Stomach (tissue), 9 donors: Measurements from ENCODE around the gene TUBB2B. TPM values are rescaled to one million over a fixed set of nuclear protein-coding genes. Genes with fewer than 3 reads are reported as not detected.
A peak's percentile ranks its signal among the peaks of the same experiment; 100 is the strongest.

Experiments used
- DNase-seq, 2 donors: peaks; one replicate each; pipeline versions ENCODE4 v3.0.0 to v3.0.0-alpha.2; 2013 to 2019
- H3K27ac ChIP-seq, 5 donors: fragments of 200-600 bp in 4 of 5; sonication (generic) in 4 of 5; one replicate each; pipeline ENCODE4 v1.5.1; 2013 to 2019; ENCODE audit warnings: mild to moderate bottlenecking in 1 of 5, moderate library complexity in 1 of 5
- H3K27me3 ChIP-seq, 3 donors: fragments of 200-600 bp; sonication (generic); one replicate each; pipeline ENCODE4 v1.5.1; 2017 to 2019; ENCODE audit warnings: mixed run types in 1 of 3
- H3K36me3 ChIP-seq, 4 donors: fragments of 200-600 bp; sonication (generic); 1 replicate in 3 of 4; 2 replicates in 1 of 4; pipeline ENCODE4 v1.5.1; 2016 to 2019
- H3K4me1 ChIP-seq, 4 donors: fragments of 200-600 bp; sonication (generic); one replicate each; pipeline ENCODE4 v1.5.1; 2016 to 2019
- H3K4me3 ChIP-seq, 4 donors: fragments of 200-600 bp; sonication (generic) in 3 of 4; one replicate each; pipeline ENCODE4 v1.5.1; 2016 to 2019; ENCODE audit warnings: mild to moderate bottlenecking in 1 of 4
- H3K9me3 ChIP-seq, 4 donors: fragments of 200-600 bp; sonication (generic); one replicate each; pipeline ENCODE4 v1.5.1; 2016 to 2019
- CTCF ChIP-seq, 7 experiments: fragments of 450-650 bp in 4 of 7; fragments of 200-600 bp in 3 of 7; sonication (generic) in 3 of 7; IDR thresholded peaks; one replicate each; pipeline ENCODE4 v1.5.1; 2016 to 2019; ENCODE audit warnings: antibody characterized with exemption in 7 of 7, control low read depth in 2 of 7, mild to moderate bottlenecking in 1 of 7
- EP300 ChIP-seq: sonication (generic); formaldehyde crosslinking; IDR thresholded peaks from one replicate; pipeline ENCODE4 v1.6.1; 2017; ENCODE audit warnings: antibody characterized with exemption
- POLR2A ChIP-seq, 4 donors: fragments of 450-650 bp; IDR thresholded peaks; one replicate each; pipeline ENCODE4 v1.6.1; 2016; ENCODE audit warnings: antibody characterized with exemption in 4 of 4, control low read depth in 2 of 4, mild to moderate bottlenecking in 1 of 4, moderate library complexity in 1 of 4
- POLR2AphosphoS5 ChIP-seq, 3 donors: sonication (generic); formaldehyde crosslinking; IDR thresholded peaks; one replicate each; pipeline ENCODE4 v1.6.1; 2016; ENCODE audit warnings: antibody characterized with exemption in 3 of 3
- WGBS, 5 donors: extraction: QIAGEN DNeasy Blood & Tissue Kit in 3 of 5; methylation state at CpG; one replicate each; pipeline versions ENCODE4 v1.1.5 to v1.1.7; 2013 to 2018; 5-methylcytosine and 5-hydroxymethylcytosine counted together
- intact Hi-C: fragments of 100-400 bp; cut with DNase I; formaldehyde crosslinking; loops from one replicate; pipeline ENCODE4 v1.15.1; 2023; ENCODE audit warnings: low total_unique reads
- polyA plus RNA-seq, 3 donors: library from polyadenylated mRNA; stranded (reverse); fragments of 200-250 nt; gene quantifications; one replicate each; pipeline ENCODE4 v1.2.3, GENCODE V29; 2013
- total RNA-seq, 5 donors: library from RNA; depleted of rRNA; stranded (reverse); fragments of >200 nt; gene quantifications; one replicate each; pipeline versions ENCODE4 v1.1.0 to v1.2.3, GENCODE V29; 2014 to 2016
- donor health status: healthy with polysubstance abuse.
- donor health status: Bipolar disorder and iron deficiency.
- donor health status: healthy.

The TUBB2B gene
- total and polyA plus RNA-seq, 8 donors, result 1.4 to 31.4 (median 4.4) TPM; not detected in 2

- Histone ChIP-seq H3K9me3 (no peaks in the 10 kb centered on the region), H3K4me3 (no peak overlapping the region), H3K4me1 (peaks cover 0 to 11% (median 4%) of the 10 kb centered on the region in 4 donors), H3K36me3 (no peaks in the 10 kb centered on the region), H3K27ac (no peak overlapping the region), H3K27me3 (peaks cover 0 to 9% (median 0%) of the 10 kb centered on the region in 3 donors)
- WGBS, 5 donors, result 44 to 56% (median 51%) methylated on average over 17 of the region's 17 CpGs
- DNase-seq, result peak; percentile 36 to 70
- no peak for TF ChIP-seq EP300
- no peak for TF ChIP-seq CTCF (IDR thresholded peaks at IDR 0.05)
- no peak for TF ChIP-seq POLR2A (IDR thresholded peaks at IDR 0.05)
- TF ChIP-seq POLR2AphosphoS5 (IDR thresholded peaks at IDR 0.05), result no peak
- intact Hi-C loops, result no loop called here
These were observed 18.1 kb downstream of the TUBB2B start for GRCh38 chr6:3209114-3210023.

GRCh38 chr6:3208775-3209113 is 18.7 kb downstream of the TUBB2B start:
- peaks cover 0 to 11% (median 4%) of the 10 kb centered on the region in 4 donors for H3K4me1 ChIP-seq
- H3K36me3 ChIP-seq, result no peaks in the 10 kb centered on the region
- peaks cover 0 to 9% (median 0%) of the 10 kb centered on the region in 3 donors for H3K27me3 ChIP-seq
- 70 to 93% (median 89%) methylated on average over 1 of the region's 1 CpG for WGBS, 5 donors
- intact Hi-C loops, result no loop called here
- no peak overlapping the region for H3K4me3 ChIP-seq
- TF ChIP-seq EP300 (no peak), CTCF (IDR thresholded peaks at IDR 0.05) (no peak), POLR2AphosphoS5 (IDR thresholded peaks at IDR 0.05) (no peak), POLR2A (IDR thresholded peaks at IDR 0.05) (no peak)
- no peak overlapping the region for H3K27ac ChIP-seq
- no peak for DNase-seq
- no peaks in the 10 kb centered on the region for H3K9me3 ChIP-seq

GRCh38 chr6:3208098-3208774 is 19.2 kb downstream of the TUBB2B start:
- H3K9me3 ChIP-seq, result no peaks in the 10 kb centered on the region
- peak in 1 of 2 donors; percentile 23 for DNase-seq
- H3K27ac ChIP-seq, result no peak overlapping the region
- WGBS, 5 donors, result 60 to 82% (median 78%) methylated on average over 14 of the region's 14 CpGs
- intact Hi-C loops, result no loop called here
- H3K4me1 ChIP-seq, result peaks cover 0 to 11% (median 4%) of the 10 kb centered on the region in 4 donors
- H3K36me3 ChIP-seq, result no peaks in the 10 kb centered on the region
- H3K27me3 ChIP-seq, result peaks cover 0 to 9% (median 0%) of the 10 kb centered on the region in 3 donors
- TF ChIP-seq CTCF (IDR thresholded peaks at IDR 0.05) (no peak), POLR2AphosphoS5 (IDR thresholded peaks at IDR 0.05) (peak in 1 of 3 donors; percentile 9)
- no peak overlapping the region for H3K4me3 ChIP-seq

GRCh38 chr6:3206339-3207015 is 21.0 kb downstream of the TUBB2B start:
- Histone ChIP-seq H3K9me3 (no peaks in the 10 kb centered on the region), H3K27me3 (peaks cover 0 to 9% (median 0%) of the 10 kb centered on the region in 3 donors), H3K4me1 (peaks cover 0 to 11% (median 4%) of the 10 kb centered on the region in 4 donors), H3K27ac (no peak overlapping the region), H3K36me3 (no peaks in the 10 kb centered on the region), H3K4me3 (no peak overlapping the region)
- WGBS, 5 donors, result 87 to 92% (median 89%) methylated on average over 7 of the region's 7 CpGs
- intact Hi-C loops, result no loop called here
- TF ChIP-seq EP300 (no peak), CTCF (IDR thresholded peaks at IDR 0.05) (no peak), POLR2AphosphoS5 (IDR thresholded peaks at IDR 0.05) (no peak), POLR2A (IDR thresholded peaks at IDR 0.05) (no peak)
- DNase-seq, result no peak
